ENCODE results near the gene ZBTB20.

The ZBTB20 gene

DNA sequence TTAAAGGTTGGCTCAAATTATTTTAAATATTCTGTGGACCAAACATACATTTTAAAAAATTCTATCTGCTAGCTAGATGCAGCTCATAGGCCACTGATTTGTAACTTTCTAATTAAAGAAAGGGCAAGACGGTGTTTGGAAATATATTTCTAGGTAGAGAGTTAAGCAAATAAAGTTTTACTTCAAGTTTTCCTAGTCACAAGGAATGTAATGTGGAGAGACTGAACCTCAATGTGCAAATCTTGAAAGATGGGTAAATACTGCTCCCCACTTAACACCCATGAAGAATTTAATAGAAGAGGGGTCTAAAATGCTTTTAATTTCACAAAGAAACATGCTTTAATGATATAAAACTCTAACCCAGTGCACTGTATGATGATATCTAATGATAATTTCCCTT, 678.0 kb downstream of the ZBTB20 start:
- Histone ChIP-seq H3K4me3 (replicated peaks; ENCODE audit: insufficient read depth, low read length) (no peak overlapping the region), H3K27me3 (ENCODE audit: insufficient read depth, poor library complexity, severe bottlenecking) (no peaks in the 10 kb centered on the region), H3K27ac (replicated peaks) (no peak overlapping the region)
- DNase-seq (ENCODE audit: low read depth in 1 of 2, low spot score in 1 of 2): no peak
- TF ChIP-seq CTCF (IDR thresholded peaks at IDR 0.05; ENCODE audit: insufficient read depth, low read length) (no peak), SPI1 (IDR thresholded peaks at IDR 0.05; ENCODE audit: borderline replicate concordance, low read depth) (no peak), POLR2AphosphoS5 (IDR thresholded peaks at IDR 0.05; ENCODE audit: low read depth) (no peak), GABPA (IDR thresholded peaks at IDR 0.05; ENCODE audit: low read depth) (no peak)
- TF ChIP-seq, protein P1, sequence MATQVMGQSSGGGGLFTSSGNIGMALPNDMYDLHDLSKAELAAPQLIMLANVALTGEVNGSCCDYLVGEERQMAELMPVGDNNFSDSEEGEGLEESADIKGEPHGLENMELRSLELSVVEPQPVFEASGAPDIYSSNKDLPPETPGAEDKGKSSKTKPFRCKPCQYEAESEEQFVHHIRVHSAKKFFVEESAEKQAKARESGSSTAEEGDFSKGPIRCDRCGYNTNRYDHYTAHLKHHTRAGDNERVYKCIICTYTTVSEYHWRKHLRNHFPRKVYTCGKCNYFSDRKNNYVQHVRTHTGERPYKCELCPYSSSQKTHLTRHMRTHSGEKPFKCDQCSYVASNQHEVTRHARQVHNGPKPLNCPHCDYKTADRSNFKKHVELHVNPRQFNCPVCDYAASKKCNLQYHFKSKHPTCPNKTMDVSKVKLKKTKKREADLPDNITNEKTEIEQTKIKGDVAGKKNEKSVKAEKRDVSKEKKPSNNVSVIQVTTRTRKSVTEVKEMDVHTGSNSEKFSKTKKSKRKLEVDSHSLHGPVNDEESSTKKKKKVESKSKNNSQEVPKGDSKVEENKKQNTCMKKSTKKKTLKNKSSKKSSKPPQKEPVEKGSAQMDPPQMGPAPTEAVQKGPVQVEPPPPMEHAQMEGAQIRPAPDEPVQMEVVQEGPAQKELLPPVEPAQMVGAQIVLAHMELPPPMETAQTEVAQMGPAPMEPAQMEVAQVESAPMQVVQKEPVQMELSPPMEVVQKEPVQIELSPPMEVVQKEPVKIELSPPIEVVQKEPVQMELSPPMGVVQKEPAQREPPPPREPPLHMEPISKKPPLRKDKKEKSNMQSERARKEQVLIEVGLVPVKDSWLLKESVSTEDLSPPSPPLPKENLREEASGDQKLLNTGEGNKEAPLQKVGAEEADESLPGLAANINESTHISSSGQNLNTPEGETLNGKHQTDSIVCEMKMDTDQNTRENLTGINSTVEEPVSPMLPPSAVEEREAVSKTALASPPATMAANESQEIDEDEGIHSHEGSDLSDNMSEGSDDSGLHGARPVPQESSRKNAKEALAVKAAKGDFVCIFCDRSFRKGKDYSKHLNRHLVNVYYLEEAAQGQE (IDR thresholded peaks at IDR 0.05; ENCODE audit: insufficient replicate concordance, low read depth): no peak

GRCh38 chr3:114466816-114467215, 680.3 kb downstream of the ZBTB20 start:
- H3K27me3 ChIP-seq (ENCODE audit: insufficient read depth, poor library complexity, severe bottlenecking): no peaks in the 10 kb centered on the region
- TF ChIP-seq SPI1 (IDR thresholded peaks at IDR 0.05; ENCODE audit: borderline replicate concordance, low read depth): no peak
- no peak for TF ChIP-seq POLR2AphosphoS5 (IDR thresholded peaks at IDR 0.05; ENCODE audit: low read depth)
- TF ChIP-seq, protein P1 (IDR thresholded peaks at IDR 0.05; ENCODE audit: insufficient replicate concordance, low read depth): no peak
- TF ChIP-seq CTCF (IDR thresholded peaks at IDR 0.05; ENCODE audit: insufficient read depth, low read length): no peak
- no peak for TF ChIP-seq GABPA (IDR thresholded peaks at IDR 0.05; ENCODE audit: low read depth)
- no peak for DNase-seq (ENCODE audit: low read depth in 1 of 2, low spot score in 1 of 2)
- no peak overlapping the region for H3K27ac ChIP-seq (replicated peaks)
- H3K4me3 ChIP-seq (replicated peaks; ENCODE audit: insufficient read depth, low read length): no peak overlapping the region

DNA sequence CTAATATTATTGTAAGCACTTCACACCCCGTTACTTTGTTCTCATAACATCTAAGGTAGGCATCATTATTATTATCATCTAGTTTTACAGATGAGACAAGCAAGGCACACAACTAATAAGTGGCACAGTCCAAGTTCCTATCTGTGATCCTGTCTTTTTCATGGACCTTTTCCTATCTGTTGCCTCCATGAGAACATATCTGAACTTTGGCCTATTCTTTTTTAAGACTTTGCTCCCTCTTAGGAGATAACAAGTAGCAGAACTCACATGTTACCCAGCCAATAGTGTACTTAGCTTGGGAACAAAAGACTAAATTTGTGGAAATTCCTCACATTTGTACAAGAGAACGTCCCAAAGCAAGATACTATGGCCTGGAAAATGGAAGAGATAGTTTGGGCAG, 680.8 kb downstream of the ZBTB20 start:
- Histone ChIP-seq H3K27ac (replicated peaks) (no peak overlapping the region), H3K27me3 (ENCODE audit: insufficient read depth, poor library complexity, severe bottlenecking) (no peaks in the 10 kb centered on the region), H3K4me3 (replicated peaks; ENCODE audit: insufficient read depth, low read length) (no peak overlapping the region)
- no peak for TF ChIP-seq POLR2AphosphoS5 (IDR thresholded peaks at IDR 0.05; ENCODE audit: low read depth)
- no peak for TF ChIP-seq CTCF (IDR thresholded peaks at IDR 0.05; ENCODE audit: insufficient read depth, low read length)
- TF ChIP-seq, protein P1 (IDR thresholded peaks at IDR 0.05; ENCODE audit: insufficient replicate concordance, low read depth): no peak
- TF ChIP-seq GABPA (IDR thresholded peaks at IDR 0.05; ENCODE audit: low read depth): no peak
- TF ChIP-seq SPI1 (IDR thresholded peaks at IDR 0.05; ENCODE audit: borderline replicate concordance, low read depth): no peak
- no peak for DNase-seq (ENCODE audit: low read depth in 1 of 2, low spot score in 1 of 2)
